Adrenal gland (tissue), 12 donors: ENCODE data around the gene SLC9C2. TPM values are rescaled to one million over a fixed set of nuclear protein-coding genes. Genes with fewer than 3 reads are reported as not detected.
A peak's percentile ranks its signal among the peaks of the same experiment; 100 is the strongest.
"Not testable (repeated sequence)": the region's sequence is repeated elsewhere in the genome, so short reads cannot be mapped to it uniquely, and the experiment has no call there.

Source experiments
- DNase-seq, 7 donors: peaks; one replicate each; pipeline ENCODE4 v3.0.0-alpha.2; 2019 to 2020
- H3K27ac ChIP-seq, 5 donors: fragments of 200-600 bp; sonication (generic) in 4 of 5; 1 replicate in 3 of 5; 2 replicates in 2 of 5; pipeline versions ENCODE4 v1.5.1 to v1.8.0; 2016 to 2020; ENCODE audit warnings: mild to moderate bottlenecking in 1 of 5
- H3K27me3 ChIP-seq: fragments of 200-600 bp; 2 replicates; pipeline ENCODE4 v1.8.0; 2021
- H3K36me3 ChIP-seq, 2 donors: fragments of 200-600 bp; replicated peaks in 1 of 2; 1 replicate in 1 of 2; 2 replicates in 1 of 2; pipeline versions ENCODE4 v1.5.1 to v1.8.0; 2018 to 2022
- H3K4me1 ChIP-seq, 2 donors: fragments of 200-600 bp; replicated peaks in 1 of 2; 1 replicate in 1 of 2; 2 replicates in 1 of 2; pipeline versions ENCODE4 v1.5.1 to v1.8.0; 2018 to 2021
- H3K4me3 ChIP-seq, 4 donors: fragments of 200-600 bp; sonication (generic) in 3 of 4; one replicate each; pipeline ENCODE4 v1.5.1; 2016 to 2018
- H3K9me3 ChIP-seq, 3 donors: fragments of 200-600 bp; sonication (generic) in 1 of 3; replicated peaks in 1 of 3; 1 replicate in 2 of 3; 2 replicates in 1 of 3; pipeline versions ENCODE4 v1.5.1 to v1.8.0; 2016 to 2021
- CTCF ChIP-seq, 6 experiments: fragments of 450-650 bp in 4 of 6; fragments of 200-600 bp in 2 of 6; sonication (generic) in 1 of 6; IDR thresholded peaks; 1 replicate in 5 of 6; 2 replicates in 1 of 6; pipeline versions ENCODE4 v1.5.1 to v1.8.0; 2016 to 2021; ENCODE audit warnings: antibody characterized with exemption in 6 of 6, mild to moderate bottlenecking in 2 of 6, moderate library complexity in 1 of 6
- POLR2A ChIP-seq, 2 donors: fragments of 450-650 bp; IDR thresholded peaks; one replicate each; pipeline ENCODE4 v1.6.1; 2017; ENCODE audit warnings: antibody characterized with exemption in 2 of 2, mild to moderate bottlenecking in 2 of 2, moderate library complexity in 1 of 2
- WGBS, 4 donors: extraction: QIAGEN DNeasy Blood & Tissue Kit in 2 of 4; methylation state at CpG; one replicate each; pipeline versions ENCODE4 v1.1.5 to v1.1.7; 2013 to 2017; 5-methylcytosine and 5-hydroxymethylcytosine counted together
- intact Hi-C, 2 donors: fragments of 100-400 bp; cut with DNase I; formaldehyde crosslinking; loops; one replicate each; pipeline versions ENCODE4 v1.14.1 to v1.15.0; 2022 to 2023
- polyA plus RNA-seq, 3 donors: library from polyadenylated mRNA; stranded (reverse); fragments of 200-250 nt in 2 of 3; fragments of 350-450 nt in 1 of 3; fragmentation: Illumina TruSeq in 1 of 3; extraction: RNeasy Lipid Tissue Mini Kit (QIAGEN cat#74804) in 1 of 3; gene quantifications; one replicate each; pipeline ENCODE4 v1.2.3, GENCODE V29; 2013 to 2014
- total RNA-seq, 9 donors: library from RNA; depleted of rRNA in 4 of 9; stranded (reverse); fragments of >200 nt in 4 of 9; fragments of 120-200 nt in 1 of 9; fragmentation: NEBNext Ultra II Directional in 1 of 9; extraction: Animal tissue kit (Norgen Biotek cat#: 25700) in 1 of 9; gene quantifications; one replicate each; pipeline versions ENCODE4 v1.1.0 to v1.2.4, GENCODE V29; 2013 to 2023
- donor health status: healthy with polysubstance abuse.
- donor health status: Bipolar disorder and iron deficiency.
- donor health status: DM: yes; HTN: yes; CAD: no.
- donor health status: DM: no; HTN: no; CAD: no.
- donor health status: DM: no; HTN: no; CAD: no.
- donor health status: DM: yes; HTN: yes; CAD: no.

SLC9C2 gene
- total and polyA plus RNA-seq, 12 donors: 0.11 to 1.2 (median 0.33) TPM; not detected in 4

- peak overlapping the region; percentile 82 to 98 (median 96) for H3K27ac ChIP-seq
- intact Hi-C loops: no loop called here
Observed at GRCh38 chr1:173476197-173476664, 126.6 kb downstream of the SLC9C2 start.

GRCh38 chr1:173475564-173476196, 127.2 kb downstream of the SLC9C2 start:
- H3K4me1 ChIP-seq: peaks cover 39 to 62% of the 10 kb centered on the region in 2 donors
- H3K27ac ChIP-seq: peak overlapping the region in 4 of 5 donors; percentile 82 to 98 (median 94)
- no peaks in the 10 kb centered on the region for H3K9me3 ChIP-seq
- H3K27me3 ChIP-seq: no peaks in the 10 kb centered on the region
- H3K4me3 ChIP-seq: peak overlapping the region in 1 of 4 donors; percentile 84
- H3K36me3 ChIP-seq: peaks cover 0 to under 1% of the 10 kb centered on the region in 2 donors
- DNase-seq: peak in 3 of 7 donors; percentile 23 to 26 (median 23)
- intact Hi-C loops: no loop called here
- 39 to 55% (median 45%) methylated on average over 5 of the region's 5 CpGs for WGBS, 4 donors
- TF ChIP-seq POLR2A (IDR thresholded peaks at IDR 0.05): no peak
- no peak for TF ChIP-seq CTCF (IDR thresholded peaks at IDR 0.05)

More at GRCh38 chr1:173476197-173476664, 126.6 kb downstream of the SLC9C2 start:
- 48 to 52% (median 51%) methylated on average over 5 of the region's 5 CpGs for WGBS, 4 donors
- Histone ChIP-seq H3K27me3 (no peaks in the 10 kb centered on the region), H3K36me3 (peaks cover 0 to 6% of the 10 kb centered on the region in 2 donors), H3K4me1 (peaks cover 39 to 68% of the 10 kb centered on the region in 2 donors), H3K4me3 (peak overlapping the region in 3 of 4 donors; percentile 37 to 84 (median 63)), H3K9me3 (no peaks in the 10 kb centered on the region)
- DNase-seq: no peak
- TF ChIP-seq POLR2A (IDR thresholded peaks at IDR 0.05) (no peak), CTCF (IDR thresholded peaks at IDR 0.05) (no peak)

- Histone ChIP-seq H3K4me1 (peaks cover 39 to 54% of the 10 kb centered on the region in 2 donors), H3K27ac (peak overlapping the region in 3 of 5 donors; percentile 81 to 98 (median 97))
- not testable (repeated sequence) for H3K9me3 ChIP-seq, H3K36me3 ChIP-seq, H3K27me3 ChIP-seq, H3K4me3 ChIP-seq, DNase-seq
- 76 to 88% (median 80%) methylated on average over 17 of the region's 17 CpGs for WGBS, 4 donors
- intact Hi-C loops: loop anchor here in 1 of 2 donors (5.0 kb wide), 1 partner anchor 43 kb away; no protein-coding TSS in a partner anchor
Observed at GRCh38 chr1:173474780-173475421, 128.0 kb downstream of the SLC9C2 start.

GRCh38 chr1:173474097-173474779, 128.6 kb downstream of the SLC9C2 start:
- peak overlapping the region; percentile 61 to 98 (median 81) for H3K27ac ChIP-seq

More at GRCh38 chr1:173474097-173474779, 128.6 kb downstream of the SLC9C2 start:
- no peaks in the 10 kb centered on the region for H3K9me3 ChIP-seq
- peaks cover 33 to 48% of the 10 kb centered on the region in 2 donors for H3K4me1 ChIP-seq
- 83 to 95% (median 89%) methylated on average over 5 of the region's 5 CpGs for WGBS, 4 donors
- no peak overlapping the region for H3K4me3 ChIP-seq
- H3K27me3 ChIP-seq: no peaks in the 10 kb centered on the region
- TF ChIP-seq CTCF (IDR thresholded peaks at IDR 0.05): no peak
- TF ChIP-seq POLR2A (IDR thresholded peaks at IDR 0.05): no peak
- no peak for DNase-seq
- no peaks in the 10 kb centered on the region for H3K36me3 ChIP-seq
- intact Hi-C loops: loop anchor here in 1 of 2 donors (5.0 kb wide), 1 partner anchor 42 kb away; no protein-coding TSS in a partner anchor
